Endothelial cell of umbilical vein (primary cell): ENCODE measurements around the gene PEAK3. TPM values are rescaled to one million over a fixed set of nuclear protein-coding genes. Genes with fewer than 3 reads are reported as not detected.

Experiments used
- BruUV-seq: library from RNA; stranded (reverse); fragments of 400-500 nt; replicated peaks from 2 replicates; lab custom pipeline; 2021; lab: Mats Ljungman, UMichigan
- CTCF ChIA-PET: fragments of 300-600, 350-600 bp; sonication (Branson Sonifier 250); formaldehyde crosslinking; loops from one replicate; lab custom pipeline; 2021; ENCODE audit warnings: antibody characterized with exemption, inconsistent platforms; lab: Charles Lee
- POLR2A ChIA-PET: fragments of 300-600, 350-600 bp; sonication (Branson Sonifier 250); formaldehyde crosslinking; loops from one replicate; lab custom pipeline; 2021; ENCODE audit warnings: antibody characterized with exemption, inconsistent platforms; lab: Charles Lee
- DNase-seq: peaks from one replicate; pipeline ENCODE4 v3.0.0-alpha.2; 2011; ENCODE audit warnings: low read depth, low spot score
- FAIRE-seq: peaks from 2 replicates; lab custom pipeline; 2011; peaks lifted over from hg19 to GRCh38; lab: Jason Lieb, UNC
- H2AFZ ChIP-seq: 2 replicates; pipeline ENCODE4 v1.6.0; 2012; ENCODE audit warnings: low read depth, low read length, control low read depth, inconsistent platforms
- H3K27ac ChIP-seq: 2 replicates; pipeline ENCODE4 v1.5.1; 2011; ENCODE audit warnings: low read depth, mild to moderate bottlenecking, control low read depth, low read length, moderate library complexity; ENCODE audit not compliant: insufficient read depth
- H3K27me3 ChIP-seq, 2 experiments: 2 replicates each; pipeline versions ENCODE4 v1.6.0 to v1.6.1; 2011; ENCODE audit warnings: low read length in 2 of 2, mixed read lengths in 1 of 2; ENCODE audit not compliant: control insufficient read depth in 2 of 2, insufficient read depth in 2 of 2
- H3K36me3 ChIP-seq, 2 experiments: 2 replicates in 1 of 2; 3 replicates in 1 of 2; pipeline ENCODE4 v1.5.1; 2011; ENCODE audit warnings: low read length in 2 of 2, mild to moderate bottlenecking in 1 of 2, moderate library complexity in 1 of 2; ENCODE audit not compliant: control insufficient read depth in 2 of 2, insufficient read depth in 2 of 2; ENCODE audit errors: extremely low read depth in 1 of 2
- H3K4me1 ChIP-seq: 3 replicates; pipeline ENCODE4 v1.5.1; 2011; ENCODE audit warnings: mild to moderate bottlenecking, low read length; ENCODE audit not compliant: control insufficient read depth, insufficient read depth; ENCODE audit errors: extremely low read depth
- H3K4me2 ChIP-seq: 2 replicates; pipeline ENCODE4 v1.6.1; 2011; ENCODE audit warnings: low read length, control low read depth, mixed read lengths; ENCODE audit not compliant: insufficient read depth
- H3K4me3 ChIP-seq, 3 experiments: fragments of 200-600 bp in 1 of 3; sonication (generic), shearing (Covaris generic) in 1 of 3; replicated peaks in 1 of 3; 2 replicates each; pipeline ENCODE4 v1.5.1; 2011 to 2016; ENCODE audit warnings: control low read depth in 3 of 3, low read length in 3 of 3, mild to moderate bottlenecking in 2 of 3, inconsistent platforms in 1 of 3, low read depth in 1 of 3, moderate library complexity in 1 of 3; ENCODE audit not compliant: insufficient read depth in 1 of 3
- H3K79me2 ChIP-seq: 2 replicates; pipeline ENCODE4 v1.6.0; 2012; ENCODE audit warnings: low read length, inconsistent platforms; ENCODE audit not compliant: control insufficient read depth, insufficient read depth
- H3K9ac ChIP-seq: replicated peaks from 2 replicates; pipeline ENCODE3; 2011; ENCODE audit warnings: low read length, control low read depth; ENCODE audit not compliant: insufficient read depth; ENCODE audit errors: extremely low read depth
- H3K9me1 ChIP-seq: replicated peaks from 3 replicates; pipeline ENCODE4 v1.6.0; 2011; ENCODE audit warnings: mild to moderate bottlenecking, low read length; ENCODE audit not compliant: control insufficient read depth, insufficient read depth; ENCODE audit errors: extremely low read depth
- H3K9me3 ChIP-seq: replicated peaks from 2 replicates; pipeline ENCODE4 v1.5.1; 2012; ENCODE audit warnings: low read length, inconsistent platforms; ENCODE audit not compliant: control insufficient read depth, insufficient read depth
- H4K20me1 ChIP-seq: replicated peaks from 2 replicates; pipeline ENCODE3; 2011; ENCODE audit warnings: mild to moderate bottlenecking, low read length; ENCODE audit not compliant: control insufficient read depth, insufficient read depth; ENCODE audit errors: extremely low read depth
- FOS ChIP-seq: IDR thresholded peaks from 2 replicates; pipeline ENCODE4 v1.6.1; 2011; ENCODE audit warnings: mild to moderate bottlenecking, low read length, moderate library complexity, borderline replicate concordance; ENCODE audit not compliant: insufficient read depth
- GATA2 ChIP-seq: IDR thresholded peaks from 2 replicates; pipeline ENCODE4 v1.7.0; 2011; ENCODE audit warnings: low read depth, mild to moderate bottlenecking, moderate library complexity, mixed read lengths, low read length; ENCODE audit not compliant: insufficient read length, insufficient read depth
- MAX ChIP-seq: IDR thresholded peaks from 2 replicates; pipeline ENCODE4 v1.6.1; 2011; ENCODE audit not compliant: insufficient read depth, insufficient read length
- POLR2A ChIP-seq: IDR thresholded peaks from 2 replicates; pipeline ENCODE4 v1.6.1; 2012; ENCODE audit warnings: low read depth, mild to moderate bottlenecking, control low read depth, low read length
- POLR2AphosphoS5 ChIP-seq: IDR thresholded peaks from 2 replicates; pipeline ENCODE4 v1.6.1; 2012; ENCODE audit warnings: low read depth, mild to moderate bottlenecking, control low read depth, low read length, moderate library complexity; ENCODE audit not compliant: insufficient read depth
- dilution Hi-C: fragments of 300-500 bp; cut with MboI; formaldehyde crosslinking; loops from one replicate; pipeline ENCODE4 v1.15.0; 2019; ENCODE audit warnings: low sequenced_read_pairs; ENCODE audit not compliant: extremely low pct_ligation_motif_present
- intact Hi-C: fragments of 100-400 bp; cut with micrococcal nuclease; formaldehyde crosslinking; loops from one replicate; pipeline ENCODE4 v1.10.0; 2022
- polyA plus RNA-seq, 4 experiments: library from polyadenylated mRNA; depleted of rRNA in 3 of 4; stranded (reverse) in 3 of 4; unstranded in 1 of 4; fragments of >200 nt; gene quantifications; 2 replicates each; pipeline versions ENCODE4 v1.2.1 to v1.2.3, GENCODE V29; 2011 to 2012; ENCODE audit warnings: missing spikeins in 1 of 4
- total RNA-seq: library from RNA; stranded (reverse); gene quantifications from 2 replicates; pipeline ENCODE4 v1.2.3, GENCODE V29; 2021

PEAK3 gene
- total and polyA plus RNA-seq, 2 donors (not counting 3 experiments of a cell fraction or from before 2014, with no cell fraction given): 0.03 TPM; not detected in 1

DNA sequence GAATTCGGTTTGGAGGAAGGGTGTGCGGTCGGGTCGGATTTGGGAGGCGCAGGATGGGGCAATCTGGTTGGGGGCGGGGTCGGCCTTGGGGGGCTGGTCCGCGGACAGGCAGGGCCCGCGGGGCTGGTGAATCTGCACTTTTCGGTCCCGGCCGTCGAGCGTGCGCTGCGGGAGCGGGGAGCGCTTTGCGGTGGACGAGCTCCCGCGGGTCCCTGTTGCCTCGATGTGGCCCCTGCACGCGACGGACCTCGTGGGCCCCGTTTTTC is 11.9 kb downstream of the PEAK3 start:
- TF ChIP-seq POLR2A (peak; percentile 9), FOS (no peak)
- no peaks in the 10 kb centered on the region for H3K27me3 ChIP-seq
- H4K20me1 ChIP-seq: no peaks in the 10 kb centered on the region
- dilution Hi-C loops (no loop called here), intact Hi-C loops (loop anchor here (5.0 kb wide), 1 partner anchor 342 kb away; no protein-coding TSS in a partner anchor)
- peaks cover 38% of the 10 kb centered on the region for H3K4me1 ChIP-seq
- H2AFZ ChIP-seq: no peak overlapping the region
- ChIA-PET POLR2A (interaction anchor here (0.7 to 0.8 kb wide), 2 partner anchors 11 to 31 kb away, joined by 3 read pairs; no protein-coding TSS in a partner anchor), CTCF (interaction anchor here (3.3 kb wide), 1 partner anchor 31 kb away, joined by 17 read pairs; no protein-coding TSS in a partner anchor)
- FAIRE-seq (no peak), DNase-seq (no peak)
- H3K79me2 ChIP-seq: peaks cover 47% of the 10 kb centered on the region
- H3K9ac ChIP-seq: peak overlapping the region; percentile 90
- BruUV-seq: no TSS peak
- no peaks in the 10 kb centered on the region for H3K9me3 ChIP-seq
- H3K4me3 ChIP-seq: peak overlapping the region; percentile 66 to 95 (median 92)
- H3K27ac ChIP-seq: peak overlapping the region; percentile 67
- peak overlapping the region; percentile 0 for H3K4me2 ChIP-seq
- no peaks in the 10 kb centered on the region for H3K9me1 ChIP-seq
- peaks cover 2 to 11% of the 10 kb centered on the region in 2 experiments for H3K36me3 ChIP-seq

DNA sequence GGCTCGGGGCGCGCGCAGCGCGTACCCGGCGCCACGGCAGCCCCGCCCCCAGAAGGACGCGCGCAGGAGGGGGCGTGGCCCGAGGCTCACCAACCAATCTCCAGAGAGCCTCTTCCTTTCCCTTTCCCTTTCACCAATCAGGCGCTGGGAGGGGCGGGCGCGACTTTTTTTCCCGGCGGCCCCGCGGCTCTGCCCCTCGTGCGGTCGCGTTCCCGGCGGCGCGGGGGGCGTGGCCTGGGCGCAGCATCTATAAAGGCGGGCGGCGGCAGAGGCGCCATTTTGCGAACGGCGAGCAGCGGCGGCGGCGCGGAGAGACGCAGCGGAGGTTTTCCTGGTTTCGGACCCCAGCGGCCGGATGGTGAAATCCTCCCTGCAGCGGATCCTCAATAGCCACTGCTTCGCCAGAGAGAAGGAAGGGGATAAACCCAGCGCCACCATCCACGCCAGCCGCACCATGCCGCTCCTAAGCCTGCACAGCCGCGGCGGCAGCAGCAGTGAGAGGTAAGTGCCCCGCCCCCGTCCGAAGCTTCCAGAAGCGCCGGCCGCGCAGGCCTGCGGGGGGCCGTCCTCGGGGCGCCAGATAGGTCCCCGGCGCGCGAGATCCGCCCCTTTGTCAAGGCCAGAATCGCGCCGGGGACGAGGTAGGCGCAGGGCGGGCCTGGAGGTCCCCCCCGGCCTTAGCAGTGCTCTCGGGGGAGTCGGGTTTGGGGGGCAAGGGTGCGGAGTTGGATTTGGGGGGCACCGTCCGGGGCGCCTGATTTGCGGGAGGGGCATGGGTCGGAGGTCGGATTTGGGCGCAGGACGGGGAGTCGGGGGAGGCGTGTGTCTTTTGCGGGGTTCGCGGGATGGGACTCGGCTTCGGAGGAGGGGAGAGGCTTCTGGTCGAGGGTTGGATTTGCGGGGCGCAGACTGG is 12.5 kb downstream of the PEAK3 start:
- Histone ChIP-seq H3K9me3 (no peaks in the 10 kb centered on the region), H4K20me1 (no peaks in the 10 kb centered on the region), H3K4me2 (no peak overlapping the region), H2AFZ (no peak overlapping the region), H3K9me1 (no peaks in the 10 kb centered on the region), H3K79me2 (peaks cover 47% of the 10 kb centered on the region), H3K4me3 (peak overlapping the region; percentile 66 to 95 (median 92)), H3K27ac (peak overlapping the region; percentile 57), H3K27me3 (no peaks in the 10 kb centered on the region), H3K9ac (peak overlapping the region; percentile 90), H3K4me1 (peaks cover 38% of the 10 kb centered on the region), H3K36me3 (peaks cover 2 to 11% of the 10 kb centered on the region in 2 experiments)
- ChIA-PET POLR2A (interaction anchor here (0.7 to 0.8 kb wide), 2 partner anchors 10 to 30 kb away, joined by 3 read pairs; no protein-coding TSS in a partner anchor), CTCF (interaction anchor here (3.3 kb wide), 1 partner anchor 30 kb away, joined by 17 read pairs; no protein-coding TSS in a partner anchor)
- TSS peak; percentile 82 for BruUV-seq
- dilution Hi-C loops: no loop called here
- intact Hi-C loops: loop anchor here (1.0 to 5.0 kb wide), 3 partner anchors 33 to 343 kb away; partner anchors contain the start of genes PLEKHJ1 and SF3A2
- DNase-seq (peak; percentile 95), FAIRE-seq (peak; percentile 95)
- TF ChIP-seq POLR2AphosphoS5: peak; percentile 99
- TF ChIP-seq MAX: peak; percentile 17
- no peak for TF ChIP-seq GATA2
- TF ChIP-seq POLR2A: peak; percentile 99
